HCT116 (cell line): Measurements from ENCODE around the gene CBR1. TPM values are rescaled to one million over a fixed set of nuclear protein-coding genes. Genes with fewer than 3 reads are reported as not detected.

Experiments
- ATAC-seq: fragments of 200-7000 bp; cut with Tn5 transposase; 2 replicates; pipeline ENCODE4 v1.9.1; 2020; ENCODE audit warnings: mild to moderate bottlenecking, moderate library complexity
- BruUV-seq: library from RNA; stranded (reverse); fragments of 400-500 nt; replicated peaks from 2 replicates; lab custom pipeline; 2021; lab: Mats Ljungman, UMichigan
- CTCF ChIA-PET: fragments of 300-600 bp; sonication (Branson Sonifier 250); formaldehyde crosslinking; loops from one replicate; lab custom pipeline; 2021; ENCODE audit warnings: antibody characterized with exemption; lab: Charles Lee
- POLR2A ChIA-PET: fragments of 300-600, 350-600 bp; sonication (Branson Sonifier 250); formaldehyde crosslinking; loops from one replicate; lab custom pipeline; 2021; ENCODE audit warnings: antibody characterized with exemption; lab: Charles Lee
- RAD21 ChIA-PET, 2 experiments: fragments of 300-600 bp; sonication (Branson Sonifier 250); formaldehyde crosslinking; loops; one replicate each; lab custom pipeline; 2023; ENCODE audit warnings: low total read pairs in 2 of 2; ENCODE audit not compliant: uncharacterized antibody in 2 of 2, unreplicated experiment in 2 of 2, low non-redundant PET in 1 of 2; lab: Charles Lee
- DNase-seq: peaks from one replicate; pipeline ENCODE4 v3.0.0-alpha.2; 2010; ENCODE audit warnings: low read depth, low spot score
- H2AFZ ChIP-seq: fragments of 200-600 bp; shearing (Covaris generic), sonication (generic); 2 replicates; pipeline ENCODE4 v1.6.1; 2017; ENCODE audit warnings: low read depth, mixed run types, mixed read lengths, antibody characterized with exemption, low read length; ENCODE audit not compliant: poor library complexity, severe bottlenecking
- H3K27ac ChIP-seq: 2 replicates; pipeline ENCODE4 v1.5.1; 2012; ENCODE audit warnings: low read depth, low read length
- H3K27me3 ChIP-seq: fragments of 200-600 bp; sonication (generic); 2 replicates; pipeline ENCODE4 v1.6.1; 2016; ENCODE audit warnings: mixed run types, low read length, mixed read lengths; ENCODE audit not compliant: insufficient read depth
- H3K36me3 ChIP-seq, 2 experiments: fragments of 200-500 bp in 1 of 2; fragments of 200-600 bp in 1 of 2; sonication (Bioruptor generic) in 1 of 2; sonication (generic) in 1 of 2; 2 replicates each; pipeline versions ENCODE4 v1.5.1 to v1.6.1; 2014 to 2016; ENCODE audit warnings: low read length in 2 of 2, inconsistent platforms in 1 of 2, mixed read lengths in 1 of 2, mixed run types in 1 of 2; ENCODE audit not compliant: insufficient read depth in 2 of 2, control insufficient read depth in 1 of 2
- H3K4me1 ChIP-seq, 2 experiments: fragments of 200-600 bp in 1 of 2; sonication (generic) in 1 of 2; 2 replicates each; pipeline versions ENCODE4 v1.5.1 to v1.6.1; 2012 to 2017; ENCODE audit warnings: low read length in 2 of 2, inconsistent platforms in 1 of 2, mild to moderate bottlenecking in 1 of 2, mixed read lengths in 1 of 2, mixed run types in 1 of 2, moderate library complexity in 1 of 2; ENCODE audit not compliant: insufficient read depth in 2 of 2, control insufficient read depth in 1 of 2
- H3K4me2 ChIP-seq: fragments of 200-600 bp; sonication (generic); 2 replicates; pipeline ENCODE4 v1.6.1; 2017; ENCODE audit warnings: mixed run types, low read length, mixed read lengths
- H3K4me3 ChIP-seq, 2 experiments: fragments of 200-600 bp in 1 of 2; sonication (generic) in 1 of 2; replicated peaks in 1 of 2; 2 replicates each; pipeline ENCODE4 v1.5.1; 2011 to 2016; ENCODE audit warnings: low read length in 2 of 2, control low read depth in 1 of 2, low read depth in 1 of 2, mild to moderate bottlenecking in 1 of 2, mixed read lengths in 1 of 2, mixed run types in 1 of 2
- H3K79me2 ChIP-seq: fragments of 200-600 bp; sonication (generic); 2 replicates; pipeline ENCODE4 v1.6.1; 2017; ENCODE audit warnings: mild to moderate bottlenecking, mixed run types, low read length, moderate library complexity, mixed read lengths; ENCODE audit not compliant: insufficient read depth
- H3K9ac ChIP-seq: fragments of 200-600 bp; sonication (generic); 2 replicates; pipeline ENCODE4 v1.6.1; 2016; ENCODE audit warnings: low read length, mixed read lengths
- H3K9me2 ChIP-seq: fragments of 200-600 bp; sonication (generic), shearing (Covaris generic); 2 replicates; pipeline ENCODE4 v1.6.1; 2017; ENCODE audit warnings: mixed run types, mild to moderate bottlenecking, moderate library complexity; ENCODE audit not compliant: insufficient read depth
- H3K9me3 ChIP-seq, 2 experiments: fragments of 200-500 bp in 1 of 2; fragments of 200-600 bp in 1 of 2; sonication (Bioruptor generic) in 1 of 2; sonication (generic) in 1 of 2; 2 replicates each; pipeline ENCODE4 v1.6.1; 2014 to 2017; ENCODE audit warnings: low read length in 2 of 2, mixed read lengths in 2 of 2, inconsistent platforms in 1 of 2, low read depth in 1 of 2, mild to moderate bottlenecking in 1 of 2, mixed run types in 1 of 2, moderate library complexity in 1 of 2; ENCODE audit not compliant: control insufficient read depth in 1 of 2, insufficient read depth in 1 of 2
- H4K20me1 ChIP-seq: fragments of 200-600 bp; sonication (generic), shearing (Covaris generic); 2 replicates; pipeline ENCODE4 v1.6.1; 2017; ENCODE audit warnings: mixed run types, mild to moderate bottlenecking, moderate library complexity; ENCODE audit not compliant: insufficient read depth
- CBX3 ChIP-seq: IDR thresholded peaks from 2 replicates; pipeline ENCODE4 v1.6.1; 2012; ENCODE audit warnings: low read depth
- ELF1 ChIP-seq: IDR thresholded peaks from 2 replicates; pipeline ENCODE4 v1.6.1; 2012; ENCODE audit warnings: low read depth, borderline replicate concordance
- EZH2 ChIP-seq: fragments of 200-600 bp; sonication (generic); IDR thresholded peaks from 2 replicates; pipeline ENCODE4 v1.6.1; 2017; ENCODE audit warnings: antibody characterized with exemption, mixed run types
- JUND ChIP-seq: IDR thresholded peaks from 2 replicates; pipeline ENCODE4 v1.6.1; 2012
- RAD21 ChIP-seq: IDR thresholded peaks from 2 replicates; pipeline ENCODE4 v1.6.1; 2012; ENCODE audit warnings: low read depth, mild to moderate bottlenecking
- SIN3A ChIP-seq: IDR thresholded peaks from 2 replicates; pipeline ENCODE4 v1.6.1; 2012; ENCODE audit warnings: low read depth
- SP1 ChIP-seq: IDR thresholded peaks from 2 replicates; pipeline ENCODE4 v1.6.1; 2012; ENCODE audit warnings: low read depth
- SRF ChIP-seq: IDR thresholded peaks from 2 replicates; pipeline ENCODE4 v1.6.1; 2012; ENCODE audit warnings: low read depth
- TCF7L2 ChIP-seq: IDR thresholded peaks from 2 replicates; pipeline ENCODE4 v1.7.0; 2011; ENCODE audit warnings: borderline replicate concordance, inconsistent platforms; ENCODE audit not compliant: insufficient read depth, insufficient read length; ENCODE audit errors: extremely low read depth
- YY1 ChIP-seq: IDR thresholded peaks from 2 replicates; pipeline ENCODE4 v1.6.1; 2011; ENCODE audit warnings: low read length, low read depth, moderate library complexity, mild to moderate bottlenecking; ENCODE audit not compliant: insufficient replicate concordance; ENCODE audit errors: extremely low read depth
- ZBTB33 ChIP-seq: IDR thresholded peaks from 2 replicates; pipeline ENCODE4 v1.6.1; 2011; ENCODE audit warnings: mild to moderate bottlenecking, low read length, moderate library complexity; ENCODE audit not compliant: insufficient replicate concordance; ENCODE audit errors: extremely low read depth
- ZFX ChIP-seq: fragments of 450-650 bp; IDR thresholded peaks from 2 replicates; pipeline ENCODE4 v1.6.1; 2017
- intact Hi-C: fragments of 100-400 bp; cut with micrococcal nuclease; formaldehyde crosslinking; loops from 2 replicates; pipeline ENCODE4 v1.10.0; 2022
- total RNA-seq: library from RNA; stranded (reverse); gene quantifications from one replicate; pipeline ENCODE4 v1.2.1, GENCODE V29; 2021; ENCODE audit not compliant: unreplicated experiment

The CBR1 gene
- total RNA-seq, 1 experiment from 2014 or later: 0.91 TPM

- Histone ChIP-seq H3K36me3 (no peaks in the 10 kb centered on the region), H3K27me3 (no peaks in the 10 kb centered on the region), H3K9me2 (no peaks in the 10 kb centered on the region), H3K27ac (no peak overlapping the region), H3K9ac (no peak overlapping the region), H3K4me2 (no peak overlapping the region), H3K9me3 (peaks cover 5 to 6% of the 10 kb centered on the region in 2 experiments; a peak in 2 of 4 replicates), H3K4me3 (no peak overlapping the region), H3K4me1 (no peaks in the 10 kb centered on the region; a peak in 1 of 4 replicates), H4K20me1 (no peaks in the 10 kb centered on the region), H3K79me2 (no peaks in the 10 kb centered on the region), H2AFZ (no peak overlapping the region)
- CTCF ChIA-PET: no interaction called here
- DNase-seq (no peak), ATAC-seq (no peak)
- intact Hi-C loops: no loop called here
- no TSS peak for BruUV-seq
- TF ChIP-seq SIN3A (no peak), SRF (no peak), ELF1 (no peak), CBX3 (no peak), TCF7L2 (no peak), JUND (no peak), EZH2 (no peak), RAD21 (no peak), SP1 (no peak)
- POLR2A ChIA-PET: no interaction called here
- RAD21 ChIA-PET: no interaction called here
Observed at GRCh38 chr21:36070999-36071398, 1.2 kb downstream of the CBR1 start.

- H4K20me1 ChIP-seq: no peaks in the 10 kb centered on the region
- H3K79me2 ChIP-seq: no peaks in the 10 kb centered on the region
- no peak overlapping the region for H3K9ac ChIP-seq
- H3K4me3 ChIP-seq: no peak overlapping the region
- ChIA-PET RAD21 (no interaction called here), POLR2A (no interaction called here), CTCF (no interaction called here)
- TF ChIP-seq YY1 (no peak), ELF1 (no peak), ZBTB33 (no peak), ZFX (no peak)
- ATAC-seq (no peak), DNase-seq (no peak)
- no peaks in the 10 kb centered on the region for H3K9me2 ChIP-seq
- no peaks in the 10 kb centered on the region for H3K36me3 ChIP-seq
- no peak overlapping the region for H3K27ac ChIP-seq
- no peak overlapping the region for H3K4me2 ChIP-seq
- BruUV-seq: no TSS peak
- no peak overlapping the region for H2AFZ ChIP-seq
- intact Hi-C loops: no loop called here
- H3K27me3 ChIP-seq: no peaks in the 10 kb centered on the region
- H3K4me1 ChIP-seq: no peaks in the 10 kb centered on the region
- H3K9me3 ChIP-seq: peaks cover 5 to 6% of the 10 kb centered on the region in 2 experiments; a peak in 2 of 4 replicates
Observed at GRCh38 chr21:36072453-36073162, 2.8 kb downstream of the CBR1 start.
